K562 treated with DMSO at 1 percent for 4 hours (cell line): ENCODE data around the gene ZNF454. TPM values are rescaled to one million over a fixed set of nuclear protein-coding genes. Genes with fewer than 3 reads are reported as not detected.

Experiments
- total RNA-seq: library from RNA; unstranded; fragments of 300-600 nt; gene quantifications from 2 replicates; pipeline ENCODE4 v1.2.3, GENCODE V29; 2022; ENCODE audit not compliant: insufficient read depth

Gene ZNF454
- total RNA-seq = not detected in 2 replicates

DNA sequence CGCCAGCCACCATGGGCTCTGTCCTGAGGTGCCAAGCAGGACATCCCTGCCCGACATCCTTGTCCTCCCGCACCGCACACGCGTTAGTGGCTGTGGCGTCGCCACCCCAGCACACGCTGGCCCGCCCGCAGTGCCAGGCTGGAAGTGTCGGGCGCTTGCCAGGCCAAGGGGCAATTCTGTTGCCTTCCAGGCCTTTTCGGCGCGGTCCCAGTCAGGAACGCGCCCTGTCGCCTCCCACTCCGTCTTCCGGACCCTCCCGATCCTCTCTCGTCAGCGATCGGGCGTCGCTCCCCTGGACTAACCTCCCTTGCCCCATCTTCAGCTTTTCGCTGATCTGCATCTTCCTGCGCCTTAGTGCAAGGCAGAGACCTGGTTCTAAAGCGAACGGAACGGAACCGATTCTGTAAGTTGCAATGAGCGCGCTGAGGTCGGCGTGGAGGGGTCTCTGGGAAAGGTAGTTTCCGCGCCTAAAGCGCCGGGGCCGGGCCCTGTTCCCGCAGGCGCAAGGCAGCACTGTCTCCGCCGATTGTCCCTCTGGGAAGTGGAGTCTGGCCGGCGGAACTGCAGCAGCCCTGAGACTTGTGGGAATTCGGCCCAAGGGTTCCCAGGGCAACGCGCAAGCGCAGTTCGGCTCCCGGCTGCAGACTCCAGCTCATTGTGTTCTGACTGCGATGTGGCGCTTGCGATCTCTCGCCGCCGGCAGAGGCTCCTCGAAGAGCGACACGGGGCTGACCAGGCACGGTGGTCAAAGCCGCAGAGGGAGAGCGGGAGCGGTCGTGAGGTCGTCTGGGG is at the start of gene ZNF454:
ZNF454 (plus strand) TSS at position 630 of the 792 bp plus-strand sequence. CDS start 1,594 bp downstream, outside the sequence.

GRCh38 chr5:178895615-178896571 is 45.1 kb upstream of the ZNF454 start, which contains the start of gene ZFP2:
TSS of gene ZFP2 (plus strand) at chr5:178895913. CDS start at chr5:178931314, 35,401 bp downstream.

GRCh38 chr5:178994580-178995340 is 53.8 kb downstream of the ZNF454 start, which contains the start of gene GRM6:
TSS of gene GRM6 (minus strand) at chr5:178995320. CDS start at chr5:178994944, 376 bp downstream.

Other genes with a start within 250 kb of the ZNF454 start
- gene ZNF354A, start 210.5 kb upstream of the ZNF454 start, total RNA-seq = 0.84 and 3.4 TPM in 2 replicates
- 3.7 and 4.9 TPM in 2 replicates for gene ZNF354B, start 81.2 kb upstream of the ZNF454 start, total RNA-seq
- gene ZFP2, start 45.3 kb upstream of the ZNF454 start, total RNA-seq = 0.91 TPM in 1 of 2 replicates, not detected in the other
- gene GRM6, start 54.1 kb downstream of the ZNF454 start, total RNA-seq = not detected in 2 replicates
- 0.23 TPM in 1 of 2 replicates, not detected in the other for gene ZNF879, start 82.6 kb downstream of the ZNF454 start, total RNA-seq
- gene ZNF354C, start 119.2 kb downstream of the ZNF454 start, total RNA-seq = 0.10 and 0.28 TPM in 2 replicates